Hematopoietic multipotent progenitor cell (in vitro differentiated cells): Measurements from ENCODE around the gene OSBPL7. TPM values are rescaled to one million over a fixed set of nuclear protein-coding genes. Genes with fewer than 3 reads are reported as not detected.

Experiments
- DNase-seq, 3 donors: peaks; one replicate each; pipeline ENCODE4 v3.0.0-alpha.2; 2011 to 2015; ENCODE audit warnings: low read depth in 2 of 3, low spot score in 2 of 3
- total RNA-seq: library from RNA; depleted of rRNA; stranded (reverse); fragments of >200 nt; gene quantifications from one replicate; pipeline ENCODE4 v1.2.3, GENCODE V29; 2012

Gene OSBPL7
- total RNA-seq, 1 donor: 29.6 TPM

DNA sequence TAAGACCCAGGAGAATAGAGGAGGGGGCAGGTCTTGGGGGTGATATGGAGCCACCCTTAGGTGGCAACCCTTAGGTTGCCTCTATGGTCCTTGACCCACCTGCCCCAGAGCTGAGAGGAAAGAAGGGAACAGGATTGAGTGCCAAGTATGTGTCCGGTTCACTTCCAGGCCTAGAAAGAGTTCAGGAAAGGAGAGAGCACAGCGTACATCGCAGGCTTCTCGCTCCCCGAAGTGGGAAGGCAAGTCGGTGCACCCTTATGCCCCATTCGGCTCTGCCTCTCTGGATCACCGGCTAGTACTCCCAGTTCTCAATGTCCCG lies 28.7 kb upstream of the OSBPL7 start:
- no peak for DNase-seq

DNA sequence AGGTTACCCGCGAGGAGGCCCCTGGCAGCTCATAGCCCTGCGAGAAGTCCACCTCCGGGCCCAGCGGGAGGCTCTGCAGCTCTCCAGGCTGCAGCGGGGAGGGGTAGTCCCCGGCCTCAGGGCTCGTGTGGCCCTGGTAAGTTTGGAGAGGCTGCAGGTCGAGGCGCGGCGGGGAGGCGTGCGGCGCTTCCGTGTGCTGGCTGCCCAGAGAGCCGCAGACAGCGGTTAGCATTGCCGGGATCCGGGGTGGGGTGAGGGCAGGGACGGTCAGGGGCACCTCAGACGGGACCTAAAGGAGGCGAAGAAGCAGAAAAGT lies 26.6 kb upstream of the OSBPL7 start:
- no peak for DNase-seq

GRCh38 chr17:47847341-47848197 lies 26.0 kb upstream of the OSBPL7 start:
- peak in 2 of 3 donors; percentile 51 to 52 for DNase-seq

DNA sequence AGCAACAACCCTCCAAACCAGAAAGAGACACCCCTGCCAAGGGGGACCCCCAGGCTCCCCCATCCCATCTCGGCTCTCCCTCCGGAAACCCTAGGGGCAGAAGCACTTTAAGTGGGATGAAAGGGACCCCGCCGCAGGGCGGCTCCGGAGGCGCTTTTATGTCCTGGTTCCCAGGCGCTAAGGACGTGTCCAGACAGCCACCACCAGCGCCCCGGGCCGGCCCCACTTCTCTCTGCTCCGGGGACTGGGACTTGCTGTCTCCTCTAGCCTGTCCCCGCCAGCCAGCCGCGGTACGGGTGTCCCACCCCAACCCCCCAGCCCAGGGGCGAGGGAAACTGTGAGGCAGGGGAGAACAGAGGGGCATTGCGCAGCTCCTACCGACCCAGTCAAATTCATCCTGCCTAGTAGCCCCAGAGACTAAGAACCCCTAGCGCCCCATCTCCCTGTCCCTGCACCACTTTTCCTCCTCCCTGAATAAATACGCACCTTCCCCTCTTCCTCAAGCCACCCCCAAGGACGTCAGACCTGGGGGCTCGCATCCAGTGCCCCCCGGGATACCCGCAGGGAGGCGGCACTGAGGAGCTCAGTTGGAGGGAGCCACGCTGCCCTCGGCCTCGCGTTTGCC lies 25.2 kb upstream of the OSBPL7 start:
- DNase-seq: no peak

GRCh38 chr17:47845716-47846075 lies 24.1 kb upstream of the OSBPL7 start:
- no peak for DNase-seq

DNA sequence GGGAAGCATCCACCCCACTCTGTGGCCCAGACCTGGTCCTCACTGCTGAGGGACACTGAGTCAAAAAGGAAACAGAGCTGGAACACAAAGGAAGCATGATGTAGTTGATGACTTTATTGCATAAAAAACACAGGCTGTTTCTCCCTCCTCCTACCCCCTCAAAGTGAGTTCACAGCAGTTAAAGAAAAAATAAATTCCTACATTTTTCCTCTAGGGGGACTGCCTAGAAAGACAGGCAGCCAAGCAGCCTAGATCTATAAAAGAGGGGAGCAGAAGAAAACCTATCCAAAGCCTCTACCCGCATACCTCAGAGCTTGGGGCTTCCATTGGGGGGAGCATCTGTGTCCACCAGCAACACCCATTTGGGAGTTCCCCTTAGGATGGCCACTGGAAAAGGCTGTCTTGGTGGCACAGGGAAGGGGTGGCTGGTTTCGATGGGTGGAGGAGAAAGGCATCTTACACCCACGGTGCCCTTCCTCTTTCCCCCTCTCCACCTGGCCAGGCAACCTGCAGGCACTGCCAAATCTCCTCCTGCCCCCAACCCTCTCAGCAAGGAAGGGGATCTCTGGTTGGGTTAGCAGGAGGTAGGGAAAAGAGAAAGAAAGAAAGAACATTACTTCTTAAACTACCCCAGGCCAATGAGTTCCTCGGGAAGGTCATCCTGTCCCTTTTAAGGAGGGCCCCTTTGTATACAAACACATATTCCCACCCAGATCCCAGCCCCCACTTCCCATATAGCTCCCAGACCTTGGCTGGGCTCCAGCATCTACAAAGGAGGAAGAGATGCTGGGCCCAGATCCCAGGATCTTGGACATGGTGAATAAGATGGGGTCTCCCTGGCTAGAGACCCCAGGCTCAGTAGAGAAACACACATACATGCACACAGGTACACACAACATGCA lies 23.5 kb upstream of the OSBPL7 start:
- peak in 1 of 3 donors; percentile 58 for DNase-seq

- no peak for DNase-seq
Observed at GRCh38 chr17:47844227-47844626, 22.6 kb upstream of the OSBPL7 start.

GRCh38 chr17:47843391-47843730 lies 21.8 kb upstream of the OSBPL7 start:
- no peak for DNase-seq

GRCh38 chr17:47841488-47842291 lies 20.1 kb upstream of the OSBPL7 start:
- DNase-seq: no peak

DNA sequence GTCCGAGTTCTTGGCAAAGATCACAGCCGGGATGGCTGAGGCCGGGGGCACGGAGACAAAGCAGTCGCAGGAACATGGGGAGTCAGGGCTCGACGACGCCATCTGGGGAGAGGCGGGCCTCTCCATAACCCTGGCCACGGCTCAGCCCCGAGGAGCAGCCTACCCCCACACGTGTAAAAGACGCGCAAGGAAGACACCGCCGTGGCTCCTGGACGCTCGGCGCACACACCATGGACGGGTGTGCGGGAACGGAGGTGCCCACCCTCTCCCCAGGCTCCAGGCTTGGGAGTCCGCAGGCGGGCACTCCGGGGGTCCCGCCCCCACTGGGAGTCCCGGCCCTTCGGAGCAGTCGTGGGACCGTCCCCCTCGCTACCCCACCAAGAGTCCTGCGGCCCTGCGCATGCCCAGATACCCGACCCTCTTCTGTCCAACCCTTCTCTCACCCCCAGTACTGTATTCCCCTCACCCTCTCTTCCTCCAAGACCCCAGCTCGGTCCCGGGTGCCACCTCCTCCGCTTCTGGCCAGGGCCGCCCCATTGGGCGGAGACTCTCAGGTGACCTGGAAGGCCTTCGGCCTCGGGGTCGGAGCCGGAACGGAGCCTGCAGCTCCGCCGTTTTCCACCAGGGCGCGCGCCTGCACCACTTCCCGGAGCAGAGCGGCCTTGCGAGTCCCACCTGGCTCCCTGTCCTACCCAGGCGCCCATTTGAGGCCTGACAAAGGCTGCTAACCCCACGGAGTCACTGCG lies 19.3 kb upstream of the OSBPL7 start, which contains the start of gene SCRN2:
SCRN2 (minus strand) TSS at position 532 of the 746 bp plus-strand sequence; CDS start at position 102, 430 bp downstream.
- DNase-seq: peak; percentile 74 to 86 (median 85)

GRCh38 chr17:47840001-47840741 lies 18.6 kb upstream of the OSBPL7 start:
- DNase-seq: no peak

DNA sequence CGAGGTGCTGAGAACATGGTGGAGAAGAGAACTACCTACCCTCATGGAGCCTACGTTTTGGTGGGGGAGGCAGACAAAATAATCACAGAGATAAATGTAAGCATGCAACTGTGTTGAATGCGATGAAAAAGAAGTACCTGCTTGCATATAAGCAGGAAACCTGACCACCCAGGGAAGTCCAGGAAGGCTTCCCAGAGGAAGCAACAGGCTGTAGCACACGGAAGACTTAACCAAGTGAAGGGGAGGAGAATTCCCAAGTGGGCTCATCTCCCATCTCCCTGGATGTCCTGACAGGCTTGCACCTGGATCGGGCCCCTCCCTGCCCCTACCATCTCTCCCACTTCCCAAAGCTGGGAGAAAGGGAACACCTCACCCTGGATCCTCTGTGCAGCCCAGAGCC lies 17.5 kb upstream of the OSBPL7 start:
- no peak for DNase-seq

DNA sequence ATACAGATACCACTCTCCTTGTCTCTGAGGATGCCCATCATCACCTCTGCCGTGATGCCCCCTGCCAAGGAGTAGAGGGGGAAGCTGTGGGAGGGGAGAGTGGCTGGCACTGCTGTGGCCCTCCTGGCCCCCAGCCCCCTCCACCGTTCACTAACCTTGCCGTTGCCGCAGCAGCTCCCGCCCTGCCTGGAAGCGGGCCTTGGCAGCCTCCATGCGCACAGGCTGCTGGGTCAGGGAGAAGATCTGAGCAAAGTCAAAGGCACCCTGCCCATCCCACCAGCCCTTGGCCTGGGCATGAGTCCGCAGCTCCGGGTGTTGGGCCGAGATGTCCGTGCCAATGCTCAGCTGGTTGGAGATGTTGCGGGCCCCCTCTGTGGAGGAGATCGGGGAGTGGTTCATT lies 17.0 kb upstream of the OSBPL7 start:
- DNase-seq: no peak

GRCh38 chr17:47837401-47838039 lies 15.9 kb upstream of the OSBPL7 start:
- DNase-seq: no peak

- no peak for DNase-seq
Observed at GRCh38 chr17:47836601-47837000, 15.0 kb upstream of the OSBPL7 start.

DNA sequence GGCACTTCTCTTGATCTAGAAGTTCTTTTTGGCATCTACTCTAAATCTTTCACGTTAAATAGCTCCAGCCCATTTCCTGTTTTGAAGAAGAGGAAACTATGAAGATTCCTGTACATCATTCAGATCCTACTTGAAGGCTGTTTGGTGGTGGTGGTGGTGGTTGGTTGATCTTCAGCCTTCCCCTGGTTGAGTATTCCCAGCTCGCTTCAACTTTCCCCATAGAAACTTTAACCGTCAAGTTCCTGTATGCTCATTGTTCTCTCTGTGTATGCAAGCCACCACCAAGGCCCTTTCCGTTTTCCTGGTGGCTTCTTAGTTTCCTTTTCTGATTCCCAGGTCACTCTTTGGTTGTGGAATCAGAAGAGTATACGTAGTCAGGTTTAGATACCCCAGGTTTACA lies 13.2 kb upstream of the OSBPL7 start:
- no peak for DNase-seq

DNA sequence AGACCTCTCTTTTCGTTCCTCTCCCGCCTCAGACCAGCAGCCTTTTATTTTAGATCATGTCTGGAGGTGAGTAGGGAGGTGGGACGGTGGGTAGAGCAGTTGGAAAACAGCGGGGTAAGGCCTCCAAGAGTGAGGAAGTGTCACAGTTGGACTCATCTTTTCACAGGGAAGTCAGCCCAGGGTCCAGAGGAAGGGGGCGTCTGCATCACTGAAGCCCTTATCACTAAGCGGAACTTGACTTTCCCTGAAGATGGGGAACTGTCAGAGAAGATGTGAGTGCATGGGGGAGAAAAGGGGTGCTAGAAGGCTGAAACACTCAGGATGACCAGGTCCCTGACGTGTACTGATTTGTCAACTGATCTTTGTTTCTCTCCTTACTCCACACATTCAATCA lies 10.3 kb upstream of the OSBPL7 start:
- peak in 2 of 3 donors; percentile 35 to 47 for DNase-seq

DNA sequence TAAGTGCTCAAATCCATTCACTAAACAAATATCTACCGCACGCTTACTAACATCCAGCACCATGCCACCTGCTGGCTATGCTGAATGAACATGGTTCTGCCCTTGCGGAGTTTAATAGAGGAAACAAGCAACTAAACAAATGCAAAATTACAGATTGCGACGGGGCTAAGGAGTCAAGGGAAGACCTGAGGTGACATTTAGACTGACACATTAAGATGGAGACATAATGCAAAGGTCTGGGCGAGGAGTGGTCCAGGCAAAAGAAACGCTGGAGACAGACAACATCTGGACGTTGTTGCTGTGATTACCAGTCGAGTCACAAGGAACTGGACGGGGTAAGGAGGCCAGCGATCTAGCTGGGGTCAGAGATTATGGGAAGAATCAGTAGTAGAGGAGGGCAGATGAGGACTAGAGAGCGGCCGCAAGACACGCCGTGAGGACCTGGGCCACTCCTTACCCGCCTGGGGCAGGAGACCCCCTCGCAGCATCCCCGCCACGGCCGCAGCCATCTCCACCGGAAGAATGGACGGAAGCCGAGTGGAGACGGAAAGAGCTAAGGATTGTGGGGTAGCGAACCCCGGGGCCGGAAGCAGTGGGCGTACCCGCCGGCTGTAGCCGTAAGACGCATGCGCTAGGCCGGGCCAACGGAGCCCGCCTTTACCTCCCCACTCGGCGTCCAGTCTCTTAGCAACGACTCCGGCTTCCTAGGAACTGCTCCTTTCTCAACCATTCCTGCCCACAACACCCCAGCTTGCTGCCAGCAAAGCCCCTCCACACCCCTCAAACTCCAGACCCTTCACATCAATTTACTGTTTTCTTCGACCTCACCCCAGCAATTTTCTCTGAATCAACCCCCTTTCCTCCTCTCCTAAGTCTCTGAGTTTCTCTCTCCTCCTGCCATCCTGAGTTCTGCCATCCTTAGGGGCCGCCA lies 9.7 kb upstream of the OSBPL7 start, which contains the start of the genes LRRC46 and MRPL10:
LRRC46 (plus strand) TSS at position 668 of the 931 bp plus-strand sequence. CDS start 320 bp downstream, outside the sequence.
MRPL10 (minus strand) TSS at position 539 of the 931 bp plus-strand sequence; CDS start at position 509, 30 bp downstream.
- peak; percentile 78 to 91 (median 87) for DNase-seq
